ENCODE data around the gene MSH3.

The MSH3 gene

GRCh38 chr5:80704221-80704620 is 49.8 kb downstream of the MSH3 start:
- no peak overlapping the region for H3K4me3 ChIP-seq (ENCODE audit: insufficient read length, low read depth)
- no peaks in the 10 kb centered on the region for H3K27me3 ChIP-seq (ENCODE audit: insufficient read depth, insufficient read length)
- no peaks in the 10 kb centered on the region for H3K4me1 ChIP-seq (ENCODE audit: insufficient read depth, insufficient read length)
- TF ChIP-seq SUZ12 (IDR thresholded peaks at IDR 0.05; ENCODE audit: extremely low read depth, insufficient read depth, insufficient read length) (no peak), YY1 (IDR thresholded peaks at IDR 0.05; ENCODE audit: insufficient read depth, insufficient read length) (no peak), ZNF274 (IDR thresholded peaks at IDR 0.05; ENCODE audit: low read depth, low read length) (no peak)
- H3K36me3 ChIP-seq (ENCODE audit: insufficient read depth, insufficient read length, low read length) = peaks cover 4% of the 10 kb centered on the region
- no peaks in the 10 kb centered on the region for H3K9me3 ChIP-seq (ENCODE audit: insufficient read depth, low read length)
- H3K9ac ChIP-seq (ENCODE audit: insufficient read length, low read depth) = no peak overlapping the region
- DNase-seq (ENCODE audit: low read depth, low spot score) = no peak

GRCh38 chr5:80705216-80705769 is 50.8 kb downstream of the MSH3 start:
- Histone ChIP-seq H3K9ac (ENCODE audit: insufficient read length, low read depth) (no peak overlapping the region), H3K9me3 (ENCODE audit: insufficient read depth, low read length) (no peaks in the 10 kb centered on the region), H3K4me1 (ENCODE audit: insufficient read depth, insufficient read length) (no peaks in the 10 kb centered on the region), H3K36me3 (ENCODE audit: insufficient read depth, insufficient read length, low read length) (peaks cover 4% of the 10 kb centered on the region), H3K27me3 (ENCODE audit: insufficient read depth, insufficient read length) (no peaks in the 10 kb centered on the region), H3K4me3 (ENCODE audit: insufficient read length, low read depth) (no peak overlapping the region)
- no peak for DNase-seq (ENCODE audit: low read depth, low spot score)
- TF ChIP-seq ZNF274 (IDR thresholded peaks at IDR 0.05; ENCODE audit: low read depth, low read length) = no peak
- no peak for TF ChIP-seq YY1 (IDR thresholded peaks at IDR 0.05; ENCODE audit: insufficient read depth, insufficient read length)
- TF ChIP-seq SUZ12 (IDR thresholded peaks at IDR 0.05; ENCODE audit: extremely low read depth, insufficient read depth, insufficient read length) = no peak

GRCh38 chr5:80705801-80706200 is 51.3 kb downstream of the MSH3 start:
- H3K27me3 ChIP-seq (ENCODE audit: insufficient read depth, insufficient read length) = no peaks in the 10 kb centered on the region
- no peak for TF ChIP-seq ZNF274 (IDR thresholded peaks at IDR 0.05; ENCODE audit: low read depth, low read length)
- TF ChIP-seq YY1 (IDR thresholded peaks at IDR 0.05; ENCODE audit: insufficient read depth, insufficient read length) = no peak
- no peak for TF ChIP-seq SUZ12 (IDR thresholded peaks at IDR 0.05; ENCODE audit: extremely low read depth, insufficient read depth, insufficient read length)

GRCh38 chr5:80706835-80707447 is 52.5 kb downstream of the MSH3 start:
- Histone ChIP-seq H3K4me1 (ENCODE audit: insufficient read depth, insufficient read length) (no peaks in the 10 kb centered on the region), H3K9me3 (ENCODE audit: insufficient read depth, low read length) (no peaks in the 10 kb centered on the region), H3K4me3 (ENCODE audit: insufficient read length, low read depth) (no peak overlapping the region), H3K27me3 (ENCODE audit: insufficient read depth, insufficient read length) (no peaks in the 10 kb centered on the region), H3K9ac (ENCODE audit: insufficient read length, low read depth) (no peak overlapping the region), H3K36me3 (ENCODE audit: insufficient read depth, insufficient read length, low read length) (peaks cover 7% of the 10 kb centered on the region)
- TF ChIP-seq SUZ12 (IDR thresholded peaks at IDR 0.05; ENCODE audit: extremely low read depth, insufficient read depth, insufficient read length) = no peak
- TF ChIP-seq YY1 (IDR thresholded peaks at IDR 0.05; ENCODE audit: insufficient read depth, insufficient read length) = no peak
- DNase-seq (ENCODE audit: low read depth, low spot score) = no peak

More at GRCh38 chr5:80705801-80706200, 51.3 kb downstream of the MSH3 start:
- Histone ChIP-seq H3K4me1 (ENCODE audit: insufficient read depth, insufficient read length) (no peaks in the 10 kb centered on the region), H3K36me3 (ENCODE audit: insufficient read depth, insufficient read length, low read length) (peaks cover 4% of the 10 kb centered on the region), H3K4me3 (ENCODE audit: insufficient read length, low read depth) (no peak overlapping the region), H3K9ac (ENCODE audit: insufficient read length, low read depth) (no peak overlapping the region), H3K9me3 (ENCODE audit: insufficient read depth, low read length) (no peaks in the 10 kb centered on the region)
- DNase-seq (ENCODE audit: low read depth, low spot score) = no peak

GRCh38 chr5:80707645-80708044 is 53.2 kb downstream of the MSH3 start:
- no peak for DNase-seq (ENCODE audit: low read depth, low spot score)
- H3K4me1 ChIP-seq (ENCODE audit: insufficient read depth, insufficient read length) = no peaks in the 10 kb centered on the region
- no peaks in the 10 kb centered on the region for H3K9me3 ChIP-seq (ENCODE audit: insufficient read depth, low read length)
- no peak for TF ChIP-seq ZNF274 (IDR thresholded peaks at IDR 0.05; ENCODE audit: low read depth, low read length)
- TF ChIP-seq YY1 (IDR thresholded peaks at IDR 0.05; ENCODE audit: insufficient read depth, insufficient read length) = no peak
- no peak for TF ChIP-seq SUZ12 (IDR thresholded peaks at IDR 0.05; ENCODE audit: extremely low read depth, insufficient read depth, insufficient read length)
- H3K36me3 ChIP-seq (ENCODE audit: insufficient read depth, insufficient read length, low read length) = peaks cover 4% of the 10 kb centered on the region
- H3K4me3 ChIP-seq (ENCODE audit: insufficient read length, low read depth) = no peak overlapping the region
- H3K9ac ChIP-seq (ENCODE audit: insufficient read length, low read depth) = no peak overlapping the region
- H3K27me3 ChIP-seq (ENCODE audit: insufficient read depth, insufficient read length) = no peaks in the 10 kb centered on the region

GRCh38 chr5:80711216-80711615 is 56.8 kb downstream of the MSH3 start:
- H3K27me3 ChIP-seq (ENCODE audit: insufficient read depth, insufficient read length) = no peaks in the 10 kb centered on the region
- no peak overlapping the region for H3K4me3 ChIP-seq (ENCODE audit: insufficient read length, low read depth)
- no peak overlapping the region for H3K9ac ChIP-seq (ENCODE audit: insufficient read length, low read depth)
- no peak for TF ChIP-seq ZNF274 (IDR thresholded peaks at IDR 0.05; ENCODE audit: low read depth, low read length)
- no peak for TF ChIP-seq SUZ12 (IDR thresholded peaks at IDR 0.05; ENCODE audit: extremely low read depth, insufficient read depth, insufficient read length)
- no peak for TF ChIP-seq YY1 (IDR thresholded peaks at IDR 0.05; ENCODE audit: insufficient read depth, insufficient read length)
- DNase-seq (ENCODE audit: low read depth, low spot score) = no peak
- peaks cover 8% of the 10 kb centered on the region for H3K36me3 ChIP-seq (ENCODE audit: insufficient read depth, insufficient read length, low read length)
- H3K4me1 ChIP-seq (ENCODE audit: insufficient read depth, insufficient read length) = no peaks in the 10 kb centered on the region
- no peaks in the 10 kb centered on the region for H3K9me3 ChIP-seq (ENCODE audit: insufficient read depth, low read length)

GRCh38 chr5:80711938-80712337 is 57.5 kb downstream of the MSH3 start:
- no peaks in the 10 kb centered on the region for H3K27me3 ChIP-seq (ENCODE audit: insufficient read depth, insufficient read length)
- H3K9me3 ChIP-seq (ENCODE audit: insufficient read depth, low read length) = no peaks in the 10 kb centered on the region
- no peak overlapping the region for H3K9ac ChIP-seq (ENCODE audit: insufficient read length, low read depth)
- peaks cover 8% of the 10 kb centered on the region for H3K36me3 ChIP-seq (ENCODE audit: insufficient read depth, insufficient read length, low read length)
- DNase-seq (ENCODE audit: low read depth, low spot score) = peak; percentile 36
- TF ChIP-seq SUZ12 (IDR thresholded peaks at IDR 0.05; ENCODE audit: extremely low read depth, insufficient read depth, insufficient read length) (no peak), YY1 (IDR thresholded peaks at IDR 0.05; ENCODE audit: insufficient read depth, insufficient read length) (no peak), ZNF274 (IDR thresholded peaks at IDR 0.05; ENCODE audit: low read depth, low read length) (no peak)
- H3K4me3 ChIP-seq (ENCODE audit: insufficient read length, low read depth) = no peak overlapping the region
- H3K4me1 ChIP-seq (ENCODE audit: insufficient read depth, insufficient read length) = no peaks in the 10 kb centered on the region
